GM19438 (cell line): ENCODE measurements around the gene KLK8.

Experiments
- ATAC-seq: cut with Tn5 transposase; IDR thresholded peaks from one replicate; pipeline ENCODE4 v1.9.1; 2021; ENCODE audit warnings: low read depth; ENCODE audit not compliant: unreplicated experiment

Gene KLK8, protein sequence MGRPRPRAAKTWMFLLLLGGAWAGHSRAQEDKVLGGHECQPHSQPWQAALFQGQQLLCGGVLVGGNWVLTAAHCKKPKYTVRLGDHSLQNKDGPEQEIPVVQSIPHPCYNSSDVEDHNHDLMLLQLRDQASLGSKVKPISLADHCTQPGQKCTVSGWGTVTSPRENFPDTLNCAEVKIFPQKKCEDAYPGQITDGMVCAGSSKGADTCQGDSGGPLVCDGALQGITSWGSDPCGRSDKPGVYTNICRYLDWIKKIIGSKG

DNA sequence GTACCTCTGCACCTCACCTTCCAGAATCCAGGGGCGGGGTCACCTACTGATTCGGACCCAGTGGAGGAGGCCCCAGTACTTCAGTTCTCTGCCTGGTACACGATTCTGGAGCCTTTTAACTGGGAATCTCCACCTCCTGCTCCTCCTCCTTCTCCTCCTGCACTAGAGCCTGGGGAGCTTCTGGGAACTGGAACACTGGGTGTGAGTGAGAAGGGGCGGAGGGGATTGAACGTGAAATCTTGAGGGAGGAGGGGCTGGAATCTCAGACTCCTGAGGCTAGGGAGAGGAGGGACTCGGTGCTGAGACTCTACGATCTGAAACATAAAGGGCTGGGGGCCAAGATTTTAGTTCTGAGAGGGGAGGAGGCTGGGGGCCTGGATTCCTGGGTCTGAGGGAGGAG lies at the start of gene KLK8:
Gene KLK8, minus strand, starts transcription at position 90 of the 400 bp plus-strand sequence. CDS start 437 bp downstream, outside the sequence.
- ATAC-seq, result no peak

DNA sequence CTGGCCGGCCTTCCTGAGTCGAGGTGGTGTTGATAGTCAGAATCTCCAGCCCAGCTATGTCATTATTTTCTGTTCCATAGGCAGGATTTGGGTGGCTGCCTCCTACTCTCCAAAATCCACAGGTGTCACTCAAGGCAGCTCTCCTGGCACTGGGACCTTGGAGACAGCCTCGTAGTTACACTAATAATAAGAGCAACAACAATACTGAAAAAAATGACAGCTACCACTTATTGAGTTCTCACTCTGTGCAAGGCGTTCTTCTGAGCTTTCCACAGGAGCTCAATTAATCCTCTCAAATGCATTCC lies 45.6 kb upstream of the KLK8 start:
- ATAC-seq, result no peak

DNA sequence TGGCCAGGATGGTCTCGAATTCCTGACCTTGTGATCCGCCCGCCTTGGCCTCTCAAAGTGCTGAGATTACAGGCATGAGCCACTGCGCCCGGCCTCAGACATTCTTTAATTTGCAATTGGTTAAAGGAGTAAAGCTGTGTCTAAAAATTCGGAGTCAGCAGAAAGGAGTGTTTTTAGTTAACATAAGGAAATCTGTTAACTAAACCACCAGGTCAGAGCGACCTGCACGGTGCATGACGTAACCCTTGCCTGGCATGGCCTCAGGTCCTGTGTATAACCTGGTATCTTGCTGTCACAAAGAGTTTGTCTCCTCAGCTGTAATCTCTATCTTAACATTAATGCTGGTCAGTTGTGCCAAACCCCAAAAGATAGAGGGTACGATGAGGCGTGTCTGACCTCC lies 42.9 kb upstream of the KLK8 start:
- no peak for ATAC-seq

DNA sequence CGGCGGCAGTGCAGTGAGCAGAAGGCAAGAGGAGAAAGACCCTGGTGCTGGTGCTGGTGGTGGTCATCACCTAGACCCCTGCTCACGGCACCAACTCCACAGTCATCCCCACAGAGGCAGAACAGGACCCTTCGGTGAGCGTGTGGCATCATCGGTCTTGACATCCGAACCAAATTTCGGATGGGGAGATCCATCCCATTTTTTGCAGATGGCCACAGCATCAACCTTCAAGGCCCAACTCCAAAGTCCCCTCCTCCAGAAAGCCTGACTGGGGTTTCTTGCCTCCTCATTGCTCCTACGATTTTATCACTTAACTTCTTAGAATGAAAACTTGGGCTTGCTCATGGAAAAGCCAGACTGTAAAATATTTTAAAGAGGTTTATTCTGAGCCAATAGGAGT lies 42.1 kb upstream of the KLK8 start:
- no peak for ATAC-seq

DNA sequence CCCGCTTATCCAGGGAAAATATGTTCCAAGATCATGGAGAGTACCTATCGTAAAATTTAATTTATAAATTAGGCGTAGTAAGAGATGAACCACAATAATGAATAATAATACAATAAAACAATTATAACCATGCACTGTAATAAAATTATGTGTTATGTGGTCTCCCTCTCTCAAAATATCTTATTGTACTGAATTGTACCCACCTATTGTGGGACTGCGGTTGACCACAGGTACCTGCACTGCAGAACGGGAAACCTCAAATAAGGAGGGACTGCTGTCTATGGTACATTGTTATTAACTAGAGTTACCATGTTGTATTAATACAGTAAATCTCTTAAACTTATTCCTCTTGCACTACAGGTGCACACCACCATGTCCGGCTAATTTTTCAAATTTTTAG lies 38.7 kb upstream of the KLK8 start:
- no peak for ATAC-seq

DNA sequence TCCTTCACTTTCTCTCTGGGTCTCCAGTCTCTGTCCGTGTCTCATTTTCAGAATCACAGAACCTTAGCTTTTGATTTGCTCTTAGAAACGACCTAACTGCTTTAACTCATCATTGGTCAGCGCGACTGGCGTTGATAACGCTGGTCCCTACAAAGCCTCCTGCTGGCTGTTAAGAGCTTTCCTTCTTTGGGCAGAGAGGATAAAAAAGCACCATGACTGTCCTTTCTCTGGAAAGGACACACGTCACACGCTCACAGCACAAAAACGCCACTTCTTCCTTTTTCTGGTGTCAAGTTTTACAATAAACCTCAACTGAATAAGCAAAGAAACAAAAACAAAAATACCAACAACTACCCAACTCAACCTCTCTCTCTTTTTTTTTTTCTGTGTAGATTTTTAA lies 35.1 kb upstream of the KLK8 start:
- ATAC-seq, result no peak

DNA sequence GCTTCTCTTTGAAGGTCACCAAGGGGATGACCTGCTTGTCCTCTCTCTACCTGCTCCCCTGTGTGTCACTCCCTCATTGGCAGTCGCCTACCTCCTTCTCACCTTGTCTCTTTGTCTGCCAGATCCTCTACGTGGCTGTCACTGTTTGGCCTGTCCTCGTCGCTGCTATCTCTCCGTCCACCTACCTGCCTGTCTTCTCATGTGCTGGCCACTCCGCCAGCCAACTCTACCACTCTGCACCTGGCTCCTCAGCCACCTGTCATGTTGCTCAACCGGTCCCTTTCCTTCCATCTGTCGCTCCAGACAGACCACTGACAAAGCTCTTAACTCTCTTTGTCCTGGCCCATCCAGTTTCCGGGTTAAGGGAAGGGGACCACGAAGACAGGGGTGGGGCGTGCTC lies 33.3 kb upstream of the KLK8 start, which contains the start of gene KLK12:
Gene KLK12, minus strand, starts transcription at position 299 of the 400 bp plus-strand sequence. CDS start 381 bp downstream, outside the sequence.
- ATAC-seq, result no peak

DNA sequence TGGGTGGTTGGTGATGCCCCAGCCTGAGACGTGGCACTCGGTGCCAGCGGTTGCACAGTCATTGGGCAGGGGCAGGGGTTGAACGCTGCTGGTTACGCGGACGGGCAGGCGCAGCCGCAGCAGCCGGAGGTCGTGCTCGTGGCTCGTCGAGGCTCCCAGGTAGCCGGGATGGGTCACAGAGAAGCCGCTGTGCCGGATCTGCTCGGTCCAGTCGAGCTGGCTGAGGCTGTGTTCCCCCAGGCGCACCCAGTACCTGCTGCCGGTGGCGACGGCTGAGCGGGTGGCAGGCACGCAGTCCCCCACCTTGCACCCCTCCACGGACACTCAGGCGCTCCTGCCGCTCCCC lies 30.4 kb upstream of the KLK8 start:
- no peak for ATAC-seq

DNA sequence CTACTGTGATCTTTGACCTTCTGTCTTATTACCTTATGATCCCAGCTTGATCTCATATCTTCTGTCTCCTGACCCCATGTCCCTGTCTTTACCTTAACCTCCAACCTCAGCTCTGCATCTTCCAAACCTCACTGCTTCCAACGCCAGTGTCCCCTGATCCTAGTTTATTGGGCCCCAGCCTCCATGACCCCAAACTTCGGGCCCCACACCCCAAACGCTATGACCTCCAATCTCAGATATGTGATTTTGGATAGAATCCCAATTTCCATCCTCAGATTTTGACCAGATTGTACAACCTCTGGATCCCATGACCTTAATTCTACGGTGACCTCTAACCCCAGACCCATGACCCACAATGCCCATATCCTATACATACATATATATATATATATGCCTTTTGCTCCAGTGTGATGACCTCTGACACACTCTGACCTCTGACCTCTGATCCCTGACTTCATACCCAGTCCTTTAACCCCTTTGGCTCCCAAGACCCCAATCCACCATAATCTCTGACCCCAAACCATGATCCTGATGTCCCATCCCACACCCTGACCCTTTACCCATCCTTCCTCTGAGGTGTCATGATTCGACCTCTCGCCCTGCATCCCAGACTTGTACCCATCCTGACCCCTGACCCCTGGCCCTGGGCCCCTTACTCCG lies 29.9 kb upstream of the KLK8 start:
- ATAC-seq, result no peak

DNA sequence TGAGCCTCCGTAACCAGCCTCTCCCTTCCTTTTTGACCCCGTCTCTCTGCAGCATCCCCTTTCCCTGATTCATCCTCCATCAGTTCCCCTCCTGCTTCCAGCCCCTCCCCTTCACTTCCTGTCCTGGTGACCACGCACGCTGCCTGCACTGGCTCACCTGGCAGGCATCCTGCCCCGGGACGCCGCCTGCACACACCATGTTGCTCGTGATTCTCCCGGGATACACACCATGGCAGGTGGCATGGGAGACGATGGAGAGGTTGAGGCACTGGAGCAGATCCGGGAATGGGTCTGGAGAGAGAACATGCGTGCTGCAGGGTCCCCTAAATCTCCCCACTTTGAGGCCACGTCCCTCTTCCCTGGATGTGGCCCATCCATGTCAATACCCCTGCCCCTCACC lies 29.2 kb upstream of the KLK8 start:
- ATAC-seq, result no peak

DNA sequence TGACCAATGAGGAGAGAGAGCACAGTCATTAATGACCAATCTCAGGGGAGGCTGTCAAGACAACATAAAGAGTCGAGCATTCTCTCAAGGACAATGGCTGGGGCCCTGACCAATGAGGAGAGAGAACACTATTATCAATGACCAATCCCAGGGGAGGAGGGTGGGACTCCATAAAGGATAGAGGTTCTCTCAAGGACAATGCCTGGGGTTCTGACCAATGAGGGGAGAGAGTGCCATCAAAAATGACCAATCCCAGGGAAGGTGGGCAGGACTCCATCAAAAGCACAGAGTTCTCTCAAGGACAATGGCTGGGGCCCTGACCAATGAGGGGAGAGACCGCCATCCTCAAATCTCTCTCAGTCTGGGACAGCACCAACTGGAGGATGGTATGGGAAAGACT lies 28.3 kb upstream of the KLK8 start:
- no peak for ATAC-seq

DNA sequence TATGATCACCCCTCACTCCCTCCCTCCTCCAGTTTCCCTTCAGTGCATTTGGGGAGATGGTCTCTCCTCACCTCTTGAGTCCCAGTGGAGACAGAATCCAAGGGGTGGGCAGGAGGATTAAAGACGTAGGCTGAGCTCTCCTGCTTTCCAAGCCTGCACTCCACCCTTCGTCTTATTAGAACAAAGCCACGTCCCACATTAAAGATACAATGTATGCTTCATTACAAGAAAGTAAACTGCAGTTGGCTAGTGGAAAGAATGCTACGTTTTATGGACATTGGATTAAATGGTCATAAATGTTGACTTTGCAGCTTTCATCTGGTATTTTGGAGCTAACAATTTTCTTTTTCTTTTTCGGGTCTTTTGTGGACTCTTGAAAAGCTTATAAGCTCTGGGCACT lies 26.5 kb upstream of the KLK8 start:
- ATAC-seq, result no peak

DNA sequence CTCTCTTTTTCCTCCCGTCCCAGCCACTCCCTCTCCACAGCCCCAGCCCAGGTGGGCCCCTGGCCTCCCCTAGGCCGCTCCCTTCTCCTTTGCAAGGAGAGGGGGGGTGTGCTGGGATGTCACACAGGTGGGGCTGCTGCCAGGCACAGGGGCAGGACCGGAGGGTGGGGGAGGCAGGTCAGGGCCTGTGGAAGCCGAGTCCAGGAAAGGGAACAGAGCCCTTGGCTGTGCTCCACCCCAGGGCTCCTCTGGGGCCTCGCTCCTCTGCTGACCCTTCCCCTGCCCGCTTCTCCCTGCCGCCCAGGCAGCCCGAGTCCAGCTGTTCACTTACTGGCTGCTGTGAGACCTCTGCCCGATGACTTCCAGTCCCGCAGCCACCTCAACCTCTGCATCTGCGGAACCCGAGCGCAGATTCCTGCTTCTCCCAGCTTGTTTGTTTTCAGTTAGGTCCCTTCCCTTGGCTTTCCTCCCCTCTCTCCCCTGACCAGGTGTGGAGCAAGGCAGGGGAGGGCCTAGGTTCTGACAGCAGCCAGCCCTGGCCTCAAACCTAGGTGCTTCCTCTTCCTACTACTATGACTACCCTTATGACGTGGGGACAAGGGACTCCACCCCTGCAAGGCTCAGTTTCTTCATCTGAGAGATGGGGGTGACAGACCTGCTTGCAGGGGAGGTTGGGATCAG lies 25.9 kb upstream of the KLK8 start:
- ATAC-seq, result no peak

DNA sequence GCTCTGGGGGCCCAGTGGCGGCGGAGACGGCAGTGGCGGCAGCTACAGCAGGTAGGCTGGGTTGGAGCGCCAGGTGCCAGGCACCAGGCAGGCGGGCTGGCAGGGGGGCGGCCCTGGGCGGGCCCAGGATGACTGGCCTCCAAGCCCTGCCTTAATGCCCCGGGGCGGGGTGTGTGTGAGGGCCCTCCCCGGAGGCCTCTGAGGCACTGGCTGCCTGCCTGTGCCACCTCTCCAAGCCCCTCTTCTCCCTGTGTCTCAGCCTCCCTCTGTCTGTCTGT lies 25.1 kb upstream of the KLK8 start, which contains the start of gene KLK11:
Gene KLK11, minus strand, starts transcription at position 63 of the 278 bp plus-strand sequence. CDS start 985 bp downstream, outside the sequence.
- no peak for ATAC-seq

DNA sequence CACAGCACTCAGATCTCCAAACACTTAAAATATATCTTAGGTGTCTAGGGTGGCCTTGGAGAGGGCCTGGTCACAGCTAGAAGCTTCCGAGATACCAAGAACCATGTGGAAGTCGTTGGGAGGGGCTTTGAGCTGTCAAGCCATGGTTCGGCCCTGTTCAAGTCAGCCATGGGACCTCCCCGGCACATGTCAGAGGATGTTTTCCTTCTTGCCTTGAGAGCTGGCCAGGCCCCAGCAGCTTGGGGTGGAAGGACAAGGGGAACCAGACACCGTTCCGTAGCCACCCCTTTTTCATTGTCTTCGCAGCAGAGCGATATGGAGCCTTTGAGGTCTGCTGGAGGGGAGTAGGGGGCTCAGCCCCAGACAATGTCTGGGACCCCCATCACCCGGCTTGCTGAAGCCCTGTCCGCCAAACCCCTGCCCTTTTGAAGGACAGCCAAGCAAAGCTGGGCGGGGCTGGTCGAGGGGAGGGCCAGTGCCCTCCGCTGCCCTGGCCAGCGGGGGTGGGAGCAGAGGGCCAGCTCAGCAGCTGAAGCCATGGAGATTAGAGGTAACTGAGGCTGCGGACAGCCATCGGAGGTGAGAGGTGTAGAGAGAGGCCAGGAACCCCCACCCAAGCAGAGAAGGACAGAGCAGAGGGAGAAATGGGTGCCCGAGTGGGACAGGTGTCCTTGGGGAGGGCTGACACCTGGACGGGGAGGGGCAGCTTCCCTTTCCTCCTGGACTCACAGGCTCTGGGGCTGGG lies 24.6 kb upstream of the KLK8 start:
- no peak for ATAC-seq

DNA sequence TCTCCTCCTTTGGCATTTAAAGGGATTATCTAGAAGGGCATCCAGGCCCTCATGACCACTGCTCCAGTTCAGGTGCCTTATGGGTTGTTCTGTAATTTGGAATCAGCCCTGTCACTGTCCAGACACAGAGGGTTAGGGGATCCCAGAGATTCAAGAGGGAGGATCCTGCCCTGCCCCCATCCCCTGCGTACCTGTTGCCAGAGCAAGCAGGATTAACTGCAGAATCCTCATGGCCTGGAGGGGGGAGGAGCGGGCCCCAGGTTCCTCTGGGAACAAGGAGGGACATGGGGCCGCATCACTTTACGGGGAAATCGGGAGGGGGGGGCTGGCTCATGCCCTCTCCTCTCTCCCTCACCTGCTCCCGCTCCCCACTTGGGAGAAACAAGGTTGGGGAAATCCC lies 24.0 kb upstream of the KLK8 start:
- ATAC-seq, result no peak

DNA sequence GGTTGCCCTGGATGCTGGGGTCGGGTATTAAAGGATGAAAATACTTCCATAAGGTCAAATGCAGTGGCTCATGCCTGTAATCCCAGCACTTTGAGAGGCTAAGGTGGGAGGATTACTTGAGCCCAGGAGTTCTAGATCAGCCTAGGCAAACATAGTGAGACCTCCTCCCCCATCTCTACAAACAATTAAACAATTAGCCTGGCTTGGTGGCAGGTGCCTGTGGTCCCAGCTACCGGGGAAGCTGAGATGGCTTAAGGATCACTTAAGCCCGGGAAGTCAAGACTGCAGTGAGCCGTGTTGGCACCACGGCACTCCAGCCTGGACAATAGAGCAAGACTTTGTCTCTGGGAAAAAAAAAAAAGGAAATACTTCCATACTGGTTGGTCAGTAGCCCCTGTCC lies 23.5 kb upstream of the KLK8 start:
- no peak for ATAC-seq

DNA sequence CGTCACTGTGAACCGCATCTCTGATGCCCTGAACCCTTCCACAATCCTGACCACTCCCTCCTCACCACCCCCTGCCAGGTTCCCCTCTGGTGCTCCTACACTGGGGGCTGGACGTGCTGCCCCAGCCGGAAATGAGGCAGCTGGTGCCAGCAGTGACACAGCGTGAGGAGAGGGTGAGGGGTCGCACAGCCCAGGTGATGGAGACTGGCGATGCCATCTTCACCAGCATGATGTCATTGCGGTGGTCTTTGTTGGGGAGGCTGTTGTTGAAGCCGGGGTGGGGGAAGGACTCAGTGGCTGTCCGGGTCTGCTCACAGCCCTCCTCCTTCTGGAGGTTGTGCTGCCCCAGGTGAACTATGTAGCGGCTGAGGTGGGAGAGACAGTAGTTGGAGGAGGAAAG lies 22.5 kb upstream of the KLK8 start:
- no peak for ATAC-seq

DNA sequence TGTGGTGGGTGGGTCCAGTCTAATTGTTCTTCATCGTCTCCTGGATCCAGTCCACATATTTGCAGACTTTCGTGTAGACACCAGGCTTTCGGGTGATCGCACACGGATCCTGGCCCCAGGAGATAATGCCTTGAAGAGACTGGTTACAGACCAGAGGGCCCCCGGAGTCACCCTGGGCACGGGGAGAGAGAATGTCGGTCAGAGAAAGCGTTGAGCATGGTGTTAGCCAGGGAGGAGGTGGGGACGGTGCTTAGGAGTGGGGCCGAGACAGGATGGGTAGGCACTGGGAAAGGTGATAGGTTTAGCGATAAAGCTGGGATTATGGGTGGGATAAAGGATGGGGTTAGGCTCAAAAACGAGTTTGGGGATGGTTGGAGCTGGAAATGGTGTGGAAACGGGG lies 21.1 kb upstream of the KLK8 start:
- ATAC-seq, result no peak

DNA sequence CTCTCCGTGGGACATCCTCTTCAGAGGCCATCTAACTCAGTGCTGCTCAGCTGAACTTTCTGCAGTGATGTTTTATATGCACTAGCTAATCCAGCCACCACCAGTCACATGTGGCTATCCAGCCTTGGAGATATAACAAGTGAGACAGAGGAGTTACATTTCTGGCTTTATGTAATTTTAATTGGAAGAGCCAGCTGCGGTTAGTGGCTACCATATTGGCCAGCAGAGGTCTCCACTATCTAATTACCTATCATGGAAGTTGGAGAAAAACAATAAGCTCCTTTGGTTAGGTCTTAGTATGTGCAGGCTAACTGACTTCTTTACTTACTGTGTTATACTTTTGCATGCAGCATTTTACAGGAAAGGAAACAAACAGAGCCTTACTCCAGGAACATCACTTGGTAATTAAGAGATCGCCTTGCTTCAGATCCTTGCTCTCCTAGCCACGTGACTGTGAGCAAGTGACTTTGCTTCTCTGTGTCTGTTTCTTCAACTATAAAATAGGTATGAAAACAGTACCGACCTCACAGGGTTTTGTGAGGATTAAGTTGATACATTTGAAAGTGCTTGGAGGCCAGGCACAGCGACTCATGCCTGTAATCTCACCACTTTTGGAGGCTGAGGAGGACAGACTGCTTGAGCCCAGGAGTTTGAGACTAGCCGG lies 19.7 kb upstream of the KLK8 start:
- ATAC-seq, result no peak

DNA sequence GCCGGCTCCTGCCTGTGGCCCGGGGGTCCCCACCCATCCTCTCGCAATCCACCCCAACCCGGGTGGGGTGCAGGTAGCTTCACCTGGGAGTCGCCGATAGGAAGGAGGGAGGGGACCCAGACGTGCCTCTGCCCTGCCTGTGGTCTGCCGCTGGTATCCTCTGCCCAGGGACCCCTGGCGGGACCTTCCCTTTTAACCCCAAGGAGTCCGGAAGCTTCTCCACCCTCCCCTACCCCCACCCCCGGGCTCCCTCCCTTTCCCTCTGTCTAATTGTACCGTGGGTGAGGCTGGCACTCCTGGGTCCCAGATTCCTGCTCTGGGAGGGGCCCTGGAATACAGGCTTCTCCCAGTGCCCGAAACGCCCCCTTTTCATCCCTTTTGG lies 18.1 kb upstream of the KLK8 start, which contains the start of gene KLK10:
Gene KLK10, minus strand, starts transcription at position 166 of the 382 bp plus-strand sequence. CDS start 579 bp downstream, outside the sequence.
- no peak for ATAC-seq
